WTC11 (cell line): Measurements from ENCODE around the gene IRX4. TPM values are rescaled to one million over a fixed set of nuclear protein-coding genes. Genes with fewer than 3 reads are reported as not detected.

ENCODE experiments used
- ATAC-seq: fragments of 200-7000 bp; cut with Tn5 transposase; 2 replicates; pipeline ENCODE4 v1.10.0; 2021; ENCODE audit warnings: mild to moderate bottlenecking, moderate library complexity
- CTCF ChIA-PET: fragments of 300-600 bp; sonication (Branson Sonifier 250); formaldehyde crosslinking; loops from one replicate; lab custom pipeline; 2021; ENCODE audit warnings: antibody characterized with exemption; lab: Charles Lee
- POLR2A ChIA-PET: fragments of 350-600 bp; sonication (Branson Sonifier 250); formaldehyde crosslinking; loops from one replicate; lab custom pipeline; 2021; ENCODE audit warnings: antibody characterized with exemption; lab: Charles Lee
- DNase-seq: peaks from one replicate; pipeline ENCODE4 v3.0.0; 2021; ENCODE audit warnings: low spot score
- H3K27ac Mint-ChIP-seq: 2 replicates; pipeline ENCODE4 v1.8.0; 2021; ENCODE audit warnings: mixed read lengths
- H3K27me3 Mint-ChIP-seq: 2 replicates; pipeline ENCODE4 v1.8.0; 2021; ENCODE audit warnings: low read depth, mild to moderate bottlenecking, moderate library complexity, mixed read lengths
- H3K36me3 Mint-ChIP-seq: 2 replicates; pipeline ENCODE4 v1.8.0; 2021; ENCODE audit warnings: mixed read lengths
- H3K4me1 Mint-ChIP-seq: 2 replicates; pipeline ENCODE4 v1.8.0; 2022; ENCODE audit warnings: mixed read lengths
- H3K4me3 Mint-ChIP-seq: 2 replicates; pipeline ENCODE4 v1.8.0; 2021; ENCODE audit warnings: mild to moderate bottlenecking, moderate library complexity, mixed read lengths
- H3K9me3 Mint-ChIP-seq: 2 replicates; pipeline ENCODE4 v1.8.0; 2021; ENCODE audit warnings: mixed read lengths
- ATF1 ChIP-seq: sonication (generic); formaldehyde crosslinking; IDR thresholded peaks from 2 replicates; pipeline ENCODE4 v1.8.1; 2023; ENCODE audit warnings: mild to moderate bottlenecking, moderate library complexity, missing genetic modification reagents
- CBFB ChIP-seq: sonication (generic); formaldehyde crosslinking; IDR thresholded peaks from 2 replicates; pipeline ENCODE4 v1.8.1; 2022; ENCODE audit warnings: mild to moderate bottlenecking, low read depth, missing genetic modification reagents
- CREB1 ChIP-seq: sonication (generic); formaldehyde crosslinking; IDR thresholded peaks from 2 replicates; pipeline ENCODE4 v1.8.0; 2023; ENCODE audit warnings: mild to moderate bottlenecking, missing genetic modification reagents
- FOXP1 ChIP-seq: sonication (generic); formaldehyde crosslinking; IDR thresholded peaks from 2 replicates; pipeline ENCODE4 v1.8.0; 2022; ENCODE audit warnings: missing genetic modification reagents, mild to moderate bottlenecking, moderate library complexity, borderline replicate concordance
- HMGA2 ChIP-seq: fragments of 250-450 bp; sonication (Bioruptor Pico); IDR thresholded peaks from 2 replicates; pipeline ENCODE4 v1.4.0; 2021; ENCODE audit warnings: mild to moderate bottlenecking, moderate library complexity
- NFATC4 ChIP-seq: fragments of 250-450 bp; sonication (Bioruptor Pico); IDR thresholded peaks from 2 replicates; pipeline ENCODE4 v1.9.0; 2021; ENCODE audit warnings: mild to moderate bottlenecking
- SMAD4 ChIP-seq: sonication (generic); formaldehyde crosslinking; IDR thresholded peaks from 2 replicates; pipeline ENCODE4 v1.8.0; 2022; ENCODE audit warnings: mild to moderate bottlenecking, missing genetic modification reagents
- SOX15 ChIP-seq: fragments of 250-450 bp; sonication (Bioruptor Pico); IDR thresholded peaks from 2 replicates; pipeline ENCODE4 v1.9.0; 2021; ENCODE audit warnings: mild to moderate bottlenecking
- ZBTB21 ChIP-seq: sonication (generic); formaldehyde crosslinking; IDR thresholded peaks from 2 replicates; pipeline ENCODE4 v1.8.1; 2023; ENCODE audit warnings: mild to moderate bottlenecking, missing genetic modification reagents, borderline replicate concordance
- ZNF138 ChIP-seq: sonication (generic); formaldehyde crosslinking; conservative IDR thresholded peaks from 2 replicates; pipeline ENCODE4 v1.8.1; 2022; ENCODE audit warnings: mild to moderate bottlenecking, moderate library complexity, missing genetic modification reagents
- ZNF219 ChIP-seq: sonication (generic); formaldehyde crosslinking; IDR thresholded peaks from 2 replicates; pipeline ENCODE4 v1.8.0; 2023; ENCODE audit warnings: missing genetic modification reagents, mild to moderate bottlenecking, borderline replicate concordance
- ZNF396 ChIP-seq: fragments of 250-450 bp; sonication (Bioruptor Pico); IDR thresholded peaks from 2 replicates; pipeline ENCODE4 v1.8.0; 2021; ENCODE audit warnings: mild to moderate bottlenecking, moderate library complexity, borderline replicate concordance
- ZNF423 ChIP-seq: fragments of 250-450 bp; sonication (Bioruptor Pico); IDR thresholded peaks from 2 replicates; pipeline ENCODE4 v2.1.2; 2022; ENCODE audit warnings: mild to moderate bottlenecking, moderate library complexity
- total RNA-seq: library from RNA; stranded (reverse); gene quantifications from 3 replicates; pipeline ENCODE4 v1.2.3, GENCODE V29; 2021
- TF ChIP-seq, protein P1 (sequence below): fragments of 250-450 bp; sonication (Bioruptor Pico); IDR thresholded peaks from 2 replicates; pipeline ENCODE4 v1.9.0; 2021; ENCODE audit warnings: mild to moderate bottlenecking
- TF ChIP-seq, protein P2 (sequence below): fragments of 250-450 bp; sonication (Bioruptor Pico); IDR thresholded peaks from 2 replicates; pipeline ENCODE4 v1.9.0; 2021; ENCODE audit warnings: mild to moderate bottlenecking
- TF ChIP-seq, protein P3 (sequence below): sonication (generic); formaldehyde crosslinking; IDR thresholded peaks from 2 replicates; pipeline ENCODE4 v1.8.1; 2022; ENCODE audit warnings: mild to moderate bottlenecking, moderate library complexity, missing genetic modification reagents
- TF ChIP-seq, protein P4 (sequence below): sonication (generic); formaldehyde crosslinking; IDR thresholded peaks from 2 replicates; pipeline ENCODE4 v1.8.0; 2022; ENCODE audit warnings: mild to moderate bottlenecking, missing genetic modification reagents
- TF ChIP-seq, protein P5 (sequence below): fragments of 250-450 bp; sonication (Bioruptor Pico); IDR thresholded peaks from 2 replicates; pipeline ENCODE4 v1.9.0; 2021; ENCODE audit warnings: moderate library complexity, mild to moderate bottlenecking, inconsistent platforms, borderline replicate concordance
- TF ChIP-seq, protein P6 (sequence below): sonication (generic); formaldehyde crosslinking; IDR thresholded peaks from 2 replicates; pipeline ENCODE4 v1.8.1; 2023; ENCODE audit warnings: mild to moderate bottlenecking, missing genetic modification reagents, borderline replicate concordance
- TF ChIP-seq, protein P7 (sequence below): sonication (generic); formaldehyde crosslinking; IDR thresholded peaks from 2 replicates; pipeline ENCODE4 v1.8.1; 2023; ENCODE audit warnings: mild to moderate bottlenecking, missing genetic modification reagents
- TF ChIP-seq, protein P8 (sequence below): sonication (generic); formaldehyde crosslinking; IDR thresholded peaks from 2 replicates; pipeline ENCODE4 v1.8.1; 2023; ENCODE audit warnings: mild to moderate bottlenecking, missing genetic modification reagents

The IRX4 gene
- total RNA-seq, 1 experiment from 2014 or later: 9.0 TPM

DNA sequence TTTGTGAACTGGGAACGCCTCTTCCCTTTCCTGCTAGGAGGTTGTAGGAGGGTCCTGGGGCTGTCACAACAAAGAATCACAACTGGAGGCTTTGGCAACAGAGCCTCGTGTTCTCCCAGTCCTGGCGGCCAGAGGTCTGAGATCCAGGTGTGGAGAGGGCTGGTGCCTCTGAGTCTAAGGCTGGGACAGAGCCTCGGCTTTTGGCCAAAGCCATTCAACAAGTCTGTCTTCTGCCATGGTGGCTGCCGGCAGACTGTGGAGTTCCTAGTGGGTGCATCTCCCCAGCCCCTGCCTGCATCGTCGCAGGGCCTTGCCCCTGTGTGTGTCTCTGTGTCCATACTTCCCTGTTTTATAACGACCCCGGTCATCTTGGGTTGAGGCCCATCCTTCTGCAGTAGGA, 9.5 kb upstream of the IRX4 start (continued):
- TF ChIP-seq, protein P1, sequence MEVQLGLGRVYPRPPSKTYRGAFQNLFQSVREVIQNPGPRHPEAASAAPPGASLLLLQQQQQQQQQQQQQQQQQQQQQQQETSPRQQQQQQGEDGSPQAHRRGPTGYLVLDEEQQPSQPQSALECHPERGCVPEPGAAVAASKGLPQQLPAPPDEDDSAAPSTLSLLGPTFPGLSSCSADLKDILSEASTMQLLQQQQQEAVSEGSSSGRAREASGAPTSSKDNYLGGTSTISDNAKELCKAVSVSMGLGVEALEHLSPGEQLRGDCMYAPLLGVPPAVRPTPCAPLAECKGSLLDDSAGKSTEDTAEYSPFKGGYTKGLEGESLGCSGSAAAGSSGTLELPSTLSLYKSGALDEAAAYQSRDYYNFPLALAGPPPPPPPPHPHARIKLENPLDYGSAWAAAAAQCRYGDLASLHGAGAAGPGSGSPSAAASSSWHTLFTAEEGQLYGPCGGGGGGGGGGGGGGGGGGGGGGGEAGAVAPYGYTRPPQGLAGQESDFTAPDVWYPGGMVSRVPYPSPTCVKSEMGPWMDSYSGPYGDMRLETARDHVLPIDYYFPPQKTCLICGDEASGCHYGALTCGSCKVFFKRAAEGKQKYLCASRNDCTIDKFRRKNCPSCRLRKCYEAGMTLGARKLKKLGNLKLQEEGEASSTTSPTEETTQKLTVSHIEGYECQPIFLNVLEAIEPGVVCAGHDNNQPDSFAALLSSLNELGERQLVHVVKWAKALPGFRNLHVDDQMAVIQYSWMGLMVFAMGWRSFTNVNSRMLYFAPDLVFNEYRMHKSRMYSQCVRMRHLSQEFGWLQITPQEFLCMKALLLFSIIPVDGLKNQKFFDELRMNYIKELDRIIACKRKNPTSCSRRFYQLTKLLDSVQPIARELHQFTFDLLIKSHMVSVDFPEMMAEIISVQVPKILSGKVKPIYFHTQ (CRISPR knock-in tag): no peak
- TF ChIP-seq, protein P2, sequence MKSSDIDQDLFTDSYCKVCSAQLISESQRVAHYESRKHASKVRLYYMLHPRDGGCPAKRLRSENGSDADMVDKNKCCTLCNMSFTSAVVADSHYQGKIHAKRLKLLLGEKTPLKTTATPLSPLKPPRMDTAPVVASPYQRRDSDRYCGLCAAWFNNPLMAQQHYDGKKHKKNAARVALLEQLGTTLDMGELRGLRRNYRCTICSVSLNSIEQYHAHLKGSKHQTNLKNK (CRISPR knock-in tag): no peak
- no peak for TF ChIP-seq CBFB
- no peak for TF ChIP-seq ZNF396 (CRISPR knock-in tag)
- TF ChIP-seq NFATC4 (CRISPR knock-in tag): no peak
- TF ChIP-seq CREB1 (CRISPR knock-in tag): no peak

DNA sequence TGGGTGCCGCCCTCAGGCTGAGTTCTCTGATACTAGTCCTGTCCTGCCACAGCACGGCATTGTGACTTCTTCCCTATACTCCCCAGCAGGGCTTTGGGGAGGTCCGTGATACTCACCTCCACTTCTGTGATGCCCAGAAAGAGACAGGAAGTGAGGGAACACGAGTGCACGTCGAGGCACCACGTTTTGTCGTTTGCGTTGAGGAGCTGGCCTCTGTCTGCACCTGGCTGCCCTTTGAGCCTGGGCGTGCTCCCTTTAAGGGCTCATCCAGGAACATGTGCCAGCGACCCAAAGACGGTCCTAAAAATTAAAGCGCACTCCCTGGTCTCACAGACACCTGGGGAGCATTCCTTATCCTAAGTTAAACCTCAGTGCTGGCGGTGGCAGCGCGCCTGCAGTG, 8.7 kb upstream of the IRX4 start:
- no peaks in the 10 kb centered on the region for H3K9me3 Mint-ChIP-seq
- H3K27ac Mint-ChIP-seq: no peak overlapping the region
- CTCF ChIA-PET: no interaction called here
- POLR2A ChIA-PET: no interaction called here
- H3K27me3 Mint-ChIP-seq: peaks cover 55% of the 10 kb centered on the region
- H3K4me1 Mint-ChIP-seq: peaks cover 15% of the 10 kb centered on the region
- no peak overlapping the region for H3K4me3 Mint-ChIP-seq
- no peaks in the 10 kb centered on the region for H3K36me3 Mint-ChIP-seq
- no peak for ATAC-seq
- TF ChIP-seq SMAD4 (CRISPR knock-in tag): no peak
- no peak for TF ChIP-seq ATF1 (CRISPR knock-in tag)
- no peak for TF ChIP-seq ZNF423 (CRISPR knock-in tag)
- no peak for TF ChIP-seq SOX15 (CRISPR knock-in tag)
- TF ChIP-seq ZNF219: no peak
- no peak for TF ChIP-seq FOXP1 (CRISPR knock-in tag)
- TF ChIP-seq, protein P3, sequence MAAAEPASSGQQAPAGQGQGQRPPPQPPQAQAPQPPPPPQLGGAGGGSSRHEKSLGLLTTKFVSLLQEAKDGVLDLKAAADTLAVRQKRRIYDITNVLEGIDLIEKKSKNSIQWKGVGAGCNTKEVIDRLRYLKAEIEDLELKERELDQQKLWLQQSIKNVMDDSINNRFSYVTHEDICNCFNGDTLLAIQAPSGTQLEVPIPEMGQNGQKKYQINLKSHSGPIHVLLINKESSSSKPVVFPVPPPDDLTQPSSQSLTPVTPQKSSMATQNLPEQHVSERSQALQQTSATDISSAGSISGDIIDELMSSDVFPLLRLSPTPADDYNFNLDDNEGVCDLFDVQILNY (CRISPR knock-in tag): no peak
- TF ChIP-seq, protein P4, sequence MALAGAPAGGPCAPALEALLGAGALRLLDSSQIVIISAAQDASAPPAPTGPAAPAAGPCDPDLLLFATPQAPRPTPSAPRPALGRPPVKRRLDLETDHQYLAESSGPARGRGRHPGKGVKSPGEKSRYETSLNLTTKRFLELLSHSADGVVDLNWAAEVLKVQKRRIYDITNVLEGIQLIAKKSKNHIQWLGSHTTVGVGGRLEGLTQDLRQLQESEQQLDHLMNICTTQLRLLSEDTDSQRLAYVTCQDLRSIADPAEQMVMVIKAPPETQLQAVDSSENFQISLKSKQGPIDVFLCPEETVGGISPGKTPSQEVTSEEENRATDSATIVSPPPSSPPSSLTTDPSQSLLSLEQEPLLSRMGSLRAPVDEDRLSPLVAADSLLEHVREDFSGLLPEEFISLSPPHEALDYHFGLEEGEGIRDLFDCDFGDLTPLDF: no peak
- TF ChIP-seq, protein P5, sequence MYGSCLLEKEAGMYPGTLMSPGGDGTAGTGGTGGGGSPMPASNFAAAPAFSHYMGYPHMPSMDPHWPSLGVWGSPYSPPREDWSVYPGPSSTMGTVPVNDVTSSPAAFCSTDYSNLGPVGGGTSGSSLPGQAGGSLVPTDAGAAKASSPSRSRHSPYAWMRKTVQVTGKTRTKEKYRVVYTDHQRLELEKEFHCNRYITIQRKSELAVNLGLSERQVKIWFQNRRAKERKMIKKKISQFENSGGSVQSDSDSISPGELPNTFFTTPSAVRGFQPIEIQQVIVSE: no peak
- TF ChIP-seq ZNF138 (CRISPR knock-in tag): no peak
- DNase-seq: no peak

DNA sequence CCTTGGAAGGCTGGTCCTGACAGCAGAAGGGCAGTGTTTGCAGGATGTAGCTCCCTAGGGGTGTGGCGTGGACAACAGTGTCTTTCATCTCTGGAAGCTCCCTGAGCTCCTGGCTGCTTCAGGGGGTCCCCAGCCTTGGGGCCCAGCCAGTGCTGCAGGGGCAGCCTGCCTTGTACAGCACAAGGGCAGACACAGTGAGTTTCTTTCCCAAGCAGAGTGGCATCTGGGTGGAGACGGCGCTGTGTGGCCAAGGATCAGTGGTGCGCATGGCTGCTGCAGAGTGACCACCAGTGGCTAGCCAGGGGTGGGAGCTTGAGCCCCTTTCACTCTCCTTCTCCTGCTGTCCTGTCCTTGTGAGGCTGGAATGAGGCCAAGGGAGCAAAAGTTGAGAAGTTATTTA, 7.6 kb upstream of the IRX4 start:
- ATAC-seq (no peak), DNase-seq (no peak)
- Mint-ChIP-seq H3K9me3 (no peaks in the 10 kb centered on the region), H3K4me3 (no peak overlapping the region), H3K27ac (no peak overlapping the region), H3K4me1 (peaks cover 19% of the 10 kb centered on the region), H3K27me3 (peaks cover 66% of the 10 kb centered on the region), H3K36me3 (no peaks in the 10 kb centered on the region)
- POLR2A ChIA-PET: no interaction called here
- CTCF ChIA-PET: no interaction called here
- TF ChIP-seq, protein P6, sequence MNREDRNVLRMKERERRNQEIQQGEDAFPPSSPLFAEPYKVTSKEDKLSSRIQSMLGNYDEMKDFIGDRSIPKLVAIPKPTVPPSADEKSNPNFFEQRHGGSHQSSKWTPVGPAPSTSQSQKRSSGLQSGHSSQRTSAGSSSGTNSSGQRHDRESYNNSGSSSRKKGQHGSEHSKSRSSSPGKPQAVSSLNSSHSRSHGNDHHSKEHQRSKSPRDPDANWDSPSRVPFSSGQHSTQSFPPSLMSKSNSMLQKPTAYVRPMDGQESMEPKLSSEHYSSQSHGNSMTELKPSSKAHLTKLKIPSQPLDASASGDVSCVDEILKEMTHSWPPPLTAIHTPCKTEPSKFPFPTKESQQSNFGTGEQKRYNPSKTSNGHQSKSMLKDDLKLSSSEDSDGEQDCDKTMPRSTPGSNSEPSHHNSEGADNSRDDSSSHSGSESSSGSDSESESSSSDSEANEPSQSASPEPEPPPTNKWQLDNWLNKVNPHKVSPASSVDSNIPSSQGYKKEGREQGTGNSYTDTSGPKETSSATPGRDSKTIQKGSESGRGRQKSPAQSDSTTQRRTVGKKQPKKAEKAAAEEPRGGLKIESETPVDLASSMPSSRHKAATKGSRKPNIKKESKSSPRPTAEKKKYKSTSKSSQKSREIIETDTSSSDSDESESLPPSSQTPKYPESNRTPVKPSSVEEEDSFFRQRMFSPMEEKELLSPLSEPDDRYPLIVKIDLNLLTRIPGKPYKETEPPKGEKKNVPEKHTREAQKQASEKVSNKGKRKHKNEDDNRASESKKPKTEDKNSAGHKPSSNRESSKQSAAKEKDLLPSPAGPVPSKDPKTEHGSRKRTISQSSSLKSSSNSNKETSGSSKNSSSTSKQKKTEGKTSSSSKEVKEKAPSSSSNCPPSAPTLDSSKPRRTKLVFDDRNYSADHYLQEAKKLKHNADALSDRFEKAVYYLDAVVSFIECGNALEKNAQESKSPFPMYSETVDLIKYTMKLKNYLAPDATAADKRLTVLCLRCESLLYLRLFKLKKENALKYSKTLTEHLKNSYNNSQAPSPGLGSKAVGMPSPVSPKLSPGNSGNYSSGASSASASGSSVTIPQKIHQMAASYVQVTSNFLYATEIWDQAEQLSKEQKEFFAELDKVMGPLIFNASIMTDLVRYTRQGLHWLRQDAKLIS (CRISPR knock-in tag): no peak
- TF ChIP-seq, protein P2 (CRISPR knock-in tag): no peak
- TF ChIP-seq, protein P7, sequence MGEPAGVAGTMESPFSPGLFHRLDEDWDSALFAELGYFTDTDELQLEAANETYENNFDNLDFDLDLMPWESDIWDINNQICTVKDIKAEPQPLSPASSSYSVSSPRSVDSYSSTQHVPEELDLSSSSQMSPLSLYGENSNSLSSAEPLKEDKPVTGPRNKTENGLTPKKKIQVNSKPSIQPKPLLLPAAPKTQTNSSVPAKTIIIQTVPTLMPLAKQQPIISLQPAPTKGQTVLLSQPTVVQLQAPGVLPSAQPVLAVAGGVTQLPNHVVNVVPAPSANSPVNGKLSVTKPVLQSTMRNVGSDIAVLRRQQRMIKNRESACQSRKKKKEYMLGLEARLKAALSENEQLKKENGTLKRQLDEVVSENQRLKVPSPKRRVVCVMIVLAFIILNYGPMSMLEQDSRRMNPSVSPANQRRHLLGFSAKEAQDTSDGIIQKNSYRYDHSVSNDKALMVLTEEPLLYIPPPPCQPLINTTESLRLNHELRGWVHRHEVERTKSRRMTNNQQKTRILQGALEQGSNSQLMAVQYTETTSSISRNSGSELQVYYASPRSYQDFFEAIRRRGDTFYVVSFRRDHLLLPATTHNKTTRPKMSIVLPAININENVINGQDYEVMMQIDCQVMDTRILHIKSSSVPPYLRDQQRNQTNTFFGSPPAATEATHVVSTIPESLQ (CRISPR knock-in tag): no peak
- TF ChIP-seq CREB1 (CRISPR knock-in tag) (no peak), HMGA2 (CRISPR knock-in tag) (no peak), SMAD4 (CRISPR knock-in tag) (no peak), ZBTB21 (CRISPR knock-in tag) (no peak)
- TF ChIP-seq, protein P8, sequence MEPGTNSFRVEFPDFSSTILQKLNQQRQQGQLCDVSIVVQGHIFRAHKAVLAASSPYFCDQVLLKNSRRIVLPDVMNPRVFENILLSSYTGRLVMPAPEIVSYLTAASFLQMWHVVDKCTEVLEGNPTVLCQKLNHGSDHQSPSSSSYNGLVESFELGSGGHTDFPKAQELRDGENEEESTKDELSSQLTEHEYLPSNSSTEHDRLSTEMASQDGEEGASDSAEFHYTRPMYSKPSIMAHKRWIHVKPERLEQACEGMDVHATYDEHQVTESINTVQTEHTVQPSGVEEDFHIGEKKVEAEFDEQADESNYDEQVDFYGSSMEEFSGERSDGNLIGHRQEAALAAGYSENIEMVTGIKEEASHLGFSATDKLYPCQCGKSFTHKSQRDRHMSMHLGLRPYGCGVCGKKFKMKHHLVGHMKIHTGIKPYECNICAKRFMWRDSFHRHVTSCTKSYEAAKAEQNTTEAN (CRISPR knock-in tag): no peak
